HepG2 (cell line): ENCODE results near the gene C6orf15. TPM values are rescaled to one million over a fixed set of nuclear protein-coding genes. Genes with fewer than 3 reads are reported as not detected.
A peak's percentile ranks its signal among the peaks of the same experiment; 100 is the strongest.

Experiments
- BHLHE40 ChIP-seq: IDR thresholded peaks from 2 replicates; pipeline ENCODE4 v1.6.1; 2011; ENCODE audit warnings: low read length, improper control_type of control experiment
- BRD4 ChIP-seq: sonication (generic); formaldehyde crosslinking; IDR thresholded peaks from 2 replicates; pipeline ENCODE4 v1.4.0; 2020; ENCODE audit warnings: missing genetic modification reagents
- DNMT3B ChIP-seq: conservative IDR thresholded peaks from 2 replicates; pipeline ENCODE4 v1.6.1; 2016; ENCODE audit warnings: missing biosample characterization, control low read depth
- GTF3A ChIP-seq: sonication (generic); formaldehyde crosslinking; conservative IDR thresholded peaks from 2 replicates; pipeline ENCODE4 v1.4.0; 2020; ENCODE audit warnings: mild to moderate bottlenecking, missing genetic modification reagents
- HMGA1 ChIP-seq: sonication (generic); formaldehyde crosslinking; conservative IDR thresholded peaks from 2 replicates; pipeline ENCODE4 v1.4.0; 2020; ENCODE audit warnings: missing genetic modification reagents
- KDM5A ChIP-seq: fragments of 200-600 bp; sonication (generic); IDR thresholded peaks from 2 replicates; pipeline ENCODE4 v1.7.0; 2018; ENCODE audit warnings: antibody characterized with exemption, mild to moderate bottlenecking, low read length, borderline replicate concordance
- KLF16 ChIP-seq, 2 experiments: sonication (generic) in 1 of 2; formaldehyde crosslinking in 1 of 2; IDR thresholded peaks; 2 replicates each; pipeline versions ENCODE4 v1.6.1 to v1.8.0; 2016 to 2023; ENCODE audit warnings: missing genetic modification reagents in 2 of 2, missing compliant biosample characterization in 1 of 2
- MTF1 ChIP-seq: sonication (generic); formaldehyde crosslinking; IDR thresholded peaks from 2 replicates; pipeline ENCODE4 v1.5.0; 2020; ENCODE audit warnings: missing genetic modification reagents
- RELA ChIP-seq: sonication (generic); formaldehyde crosslinking; IDR thresholded peaks from 2 replicates; pipeline ENCODE4 v1.4.0; 2020; ENCODE audit warnings: missing genetic modification reagents
- RFXANK ChIP-seq: IDR thresholded peaks from 2 replicates; pipeline ENCODE4 v1.6.1; 2016
- SMAD3 ChIP-seq: sonication (generic); formaldehyde crosslinking; IDR thresholded peaks from 2 replicates; pipeline ENCODE4 v1.4.0; 2020; ENCODE audit warnings: missing genetic modification reagents
- ZNF274 ChIP-seq: sonication (generic); formaldehyde crosslinking; IDR thresholded peaks from 2 replicates; pipeline ENCODE4 v1.5.1; 2020; ENCODE audit warnings: mild to moderate bottlenecking, missing genetic modification reagents
- ZNF30 ChIP-seq: sonication (generic); formaldehyde crosslinking; IDR thresholded peaks from 2 replicates; pipeline ENCODE4 v1.5.0; 2020; ENCODE audit warnings: mild to moderate bottlenecking, missing genetic modification reagents
- ZNF564 ChIP-seq: sonication (generic); formaldehyde crosslinking; IDR thresholded peaks from 2 replicates; pipeline ENCODE4 v1.8.1; 2023; ENCODE audit warnings: mild to moderate bottlenecking, missing genetic modification reagents
- ZNF674 ChIP-seq: sonication (generic); formaldehyde crosslinking; IDR thresholded peaks from 2 replicates; pipeline ENCODE4 v1.5.0; 2020; ENCODE audit warnings: low read depth, mild to moderate bottlenecking, missing genetic modification reagents
- ZNF83 ChIP-seq: sonication (generic); formaldehyde crosslinking; IDR thresholded peaks from 2 replicates; pipeline ENCODE4 v1.4.0; 2020; ENCODE audit warnings: missing genetic modification reagents, mild to moderate bottlenecking, borderline replicate concordance
- polyA plus RNA-seq, 8 experiments: library from polyadenylated mRNA; depleted of rRNA in 3 of 8; stranded (reverse) in 7 of 8; unstranded in 1 of 8; fragments of >200 nt; fragmentation: Illumina TruSeq in 4 of 8; extraction: Trizol in 4 of 8; gene quantifications; 2 replicates each; pipeline versions ENCODE4 v1.2.1 to v1.2.3, GENCODE V29; 2011 to 2016; ENCODE audit warnings: low read depth in 4 of 8, missing spikeins in 1 of 8, mixed read lengths in 1 of 8; ENCODE audit not compliant: insufficient read depth in 1 of 8
- total RNA-seq, 5 experiments: library from RNA; depleted of rRNA; stranded (reverse); fragments of >200 nt; fragmentation: Illumina TruSeq; extraction: Trizol; gene quantifications; 2 replicates each; pipeline ENCODE4 v1.2.3, GENCODE V29; 2016; ENCODE audit warnings: low read depth in 1 of 5
- TF ChIP-seq, protein P1 (sequence below): sonication (generic); formaldehyde crosslinking; IDR thresholded peaks from 2 replicates; pipeline ENCODE4 v1.4.0; 2020; ENCODE audit warnings: mild to moderate bottlenecking, missing genetic modification reagents
- TF ChIP-seq, protein P2 (sequence below): sonication (generic); formaldehyde crosslinking; IDR thresholded peaks from 2 replicates; pipeline ENCODE4 v1.5.0; 2020; ENCODE audit warnings: mild to moderate bottlenecking, low read depth, missing genetic modification reagents, borderline replicate concordance
- TF ChIP-seq, protein P3 (sequence below): sonication (generic); formaldehyde crosslinking; IDR thresholded peaks from 2 replicates; pipeline ENCODE4 v1.5.1; 2020; ENCODE audit warnings: mild to moderate bottlenecking, missing genetic modification reagents, moderate library complexity
- TF ChIP-seq, protein P4 (sequence below): IDR thresholded peaks from 2 replicates; pipeline ENCODE4 v1.6.1; 2012; ENCODE audit warnings: low read depth, low read length, improper control_type of control experiment
- TF ChIP-seq, protein P5 (sequence below): sonication (generic); formaldehyde crosslinking; IDR thresholded peaks from 2 replicates; pipeline ENCODE4 v1.4.0; 2020; ENCODE audit warnings: missing genetic modification reagents
- TF ChIP-seq, protein P6 (sequence below): sonication (generic); formaldehyde crosslinking; IDR thresholded peaks from 2 replicates; pipeline ENCODE4 v1.5.0; 2020; ENCODE audit warnings: missing genetic modification reagents

C6orf15 gene
- total and polyA plus RNA-seq, 2 of the 13 experiments (the other 11 are each of a cell fraction or from before 2014, with no cell fraction given): not detected

DNA sequence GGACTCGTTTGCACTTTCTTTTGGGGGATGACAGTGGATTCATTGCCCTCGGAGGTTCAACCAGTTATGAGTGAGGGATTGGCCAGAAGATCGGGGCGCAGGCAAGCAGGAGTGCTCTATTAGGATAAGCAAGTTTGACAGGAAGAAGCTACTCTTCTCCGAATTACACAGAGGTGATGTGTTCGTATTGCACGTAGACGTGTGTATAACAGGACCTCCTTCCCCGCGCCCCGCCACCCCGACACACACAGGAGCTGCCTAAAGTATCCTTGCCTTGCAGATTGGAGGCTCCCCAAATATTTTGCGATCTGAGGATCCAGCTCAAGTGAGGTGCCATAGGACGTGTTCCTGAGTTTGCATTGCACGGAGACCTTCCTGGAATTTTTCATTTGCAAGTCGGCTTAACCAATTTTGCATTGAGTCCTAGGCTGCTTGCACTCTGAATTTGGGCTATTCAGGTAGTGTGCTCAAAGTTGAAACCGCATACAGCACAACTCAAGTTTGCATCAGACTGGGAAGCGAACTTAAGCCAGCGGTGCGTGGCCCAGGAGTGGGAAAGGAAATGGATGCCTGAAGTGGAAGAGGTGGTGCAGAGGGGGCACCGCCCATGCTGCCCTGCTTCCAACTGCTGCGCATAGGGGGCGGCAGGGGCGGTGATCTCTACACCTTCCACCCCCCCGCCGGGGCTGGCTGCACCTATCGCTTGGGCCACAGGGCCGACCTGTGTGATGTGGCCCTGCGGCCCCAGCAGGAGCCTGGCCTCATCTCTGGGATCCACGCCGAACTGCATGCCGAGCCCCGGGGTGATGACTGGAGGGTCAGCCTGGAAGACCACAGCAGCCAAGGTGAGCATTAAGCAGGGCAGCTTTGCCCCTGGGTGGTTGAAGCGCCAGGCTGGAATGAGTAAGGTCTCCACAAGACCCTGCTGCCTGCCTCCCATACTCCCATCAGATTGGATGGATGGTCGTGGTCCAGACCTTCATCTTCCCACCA, 46.8 kb upstream of the C6orf15 start (continued):
- TF ChIP-seq, protein P1, sequence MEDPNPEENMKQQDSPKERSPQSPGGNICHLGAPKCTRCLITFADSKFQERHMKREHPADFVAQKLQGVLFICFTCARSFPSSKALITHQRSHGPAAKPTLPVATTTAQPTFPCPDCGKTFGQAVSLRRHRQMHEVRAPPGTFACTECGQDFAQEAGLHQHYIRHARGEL (CRISPR knock-in tag): no peak
- TF ChIP-seq BRD4 (CRISPR knock-in tag): 0 out of 2 replicates have a peak, but pooled peaks have one; percentile 48
- TF ChIP-seq ZNF30: peak; percentile 66; the same call in 1 of the 2 replicates
- TF ChIP-seq ZNF83 (CRISPR knock-in tag): no peak
- TF ChIP-seq ZNF564 (CRISPR knock-in tag): 0 out of 2 replicates have a peak, but pooled peaks have one; percentile 39
- no peak for TF ChIP-seq RFXANK (CRISPR knock-in tag)
- TF ChIP-seq, protein P2, sequence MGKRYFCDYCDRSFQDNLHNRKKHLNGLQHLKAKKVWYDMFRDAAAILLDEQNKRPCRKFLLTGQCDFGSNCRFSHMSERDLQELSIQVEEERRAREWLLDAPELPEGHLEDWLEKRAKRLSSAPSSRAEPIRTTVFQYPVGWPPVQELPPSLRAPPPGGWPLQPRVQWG (CRISPR knock-in tag): no peak
- no peak for TF ChIP-seq SMAD3
- TF ChIP-seq ZNF674 (CRISPR knock-in tag): no peak
- 0 out of 2 replicates have a peak, but pooled peaks have one; percentile 8 for TF ChIP-seq KDM5A
- TF ChIP-seq GTF3A (CRISPR knock-in tag): no peak
- TF ChIP-seq, protein P3, sequence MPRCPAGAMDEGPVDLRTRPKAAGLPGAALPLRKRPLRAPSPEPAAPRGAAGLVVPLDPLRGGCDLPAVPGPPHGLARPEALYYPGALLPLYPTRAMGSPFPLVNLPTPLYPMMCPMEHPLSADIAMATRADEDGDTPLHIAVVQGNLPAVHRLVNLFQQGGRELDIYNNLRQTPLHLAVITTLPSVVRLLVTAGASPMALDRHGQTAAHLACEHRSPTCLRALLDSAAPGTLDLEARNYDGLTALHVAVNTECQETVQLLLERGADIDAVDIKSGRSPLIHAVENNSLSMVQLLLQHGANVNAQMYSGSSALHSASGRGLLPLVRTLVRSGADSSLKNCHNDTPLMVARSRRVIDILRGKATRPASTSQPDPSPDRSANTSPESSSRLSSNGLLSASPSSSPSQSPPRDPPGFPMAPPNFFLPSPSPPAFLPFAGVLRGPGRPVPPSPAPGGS (CRISPR knock-in tag): no peak
- no peak for TF ChIP-seq DNMT3B (CRISPR knock-in tag)
- no peak for TF ChIP-seq ZNF274 (CRISPR knock-in tag)
- TF ChIP-seq MTF1: no peak
- TF ChIP-seq, protein P4, sequence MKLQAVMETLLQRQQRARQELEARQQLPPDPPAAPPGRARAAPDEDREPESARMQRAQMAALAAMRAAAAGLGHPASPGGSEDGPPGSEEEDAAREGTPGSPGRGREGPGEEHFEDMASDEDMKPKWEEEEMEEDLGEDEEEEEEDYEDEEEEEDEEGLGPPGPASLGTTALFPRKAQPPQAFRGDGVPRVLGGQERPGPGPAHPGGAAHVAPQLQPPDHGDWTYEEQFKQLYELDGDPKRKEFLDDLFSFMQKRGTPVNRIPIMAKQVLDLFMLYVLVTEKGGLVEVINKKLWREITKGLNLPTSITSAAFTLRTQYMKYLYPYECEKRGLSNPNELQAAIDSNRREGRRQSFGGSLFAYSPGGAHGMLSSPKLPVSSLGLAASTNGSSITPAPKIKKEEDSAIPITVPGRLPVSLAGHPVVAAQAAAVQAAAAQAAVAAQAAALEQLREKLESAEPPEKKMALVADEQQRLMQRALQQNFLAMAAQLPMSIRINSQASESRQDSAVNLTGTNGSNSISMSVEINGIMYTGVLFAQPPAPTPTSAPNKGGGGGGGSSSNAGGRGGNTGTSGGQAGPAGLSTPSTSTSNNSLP: no peak
- TF ChIP-seq, protein P5, sequence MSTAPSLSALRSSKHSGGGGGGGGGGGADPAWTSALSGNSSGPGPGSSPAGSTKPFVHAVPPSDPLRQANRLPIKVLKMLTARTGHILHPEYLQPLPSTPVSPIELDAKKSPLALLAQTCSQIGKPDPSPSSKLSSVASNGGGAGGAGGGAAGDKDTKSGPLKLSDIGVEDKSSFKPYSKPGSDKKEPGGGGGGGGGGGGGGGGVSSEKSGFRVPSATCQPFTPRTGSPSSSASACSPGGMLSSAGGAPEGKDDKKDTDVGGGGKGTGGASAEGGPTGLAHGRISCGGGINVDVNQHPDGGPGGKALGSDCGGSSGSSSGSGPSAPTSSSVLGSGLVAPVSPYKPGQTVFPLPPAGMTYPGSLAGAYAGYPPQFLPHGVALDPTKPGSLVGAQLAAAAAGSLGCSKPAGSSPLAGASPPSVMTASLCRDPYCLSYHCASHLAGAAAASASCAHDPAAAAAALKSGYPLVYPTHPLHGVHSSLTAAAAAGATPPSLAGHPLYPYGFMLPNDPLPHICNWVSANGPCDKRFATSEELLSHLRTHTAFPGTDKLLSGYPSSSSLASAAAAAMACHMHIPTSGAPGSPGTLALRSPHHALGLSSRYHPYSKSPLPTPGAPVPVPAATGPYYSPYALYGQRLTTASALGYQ (CRISPR knock-in tag): no peak
- no peak for TF ChIP-seq RELA (CRISPR knock-in tag)
- TF ChIP-seq, protein P6, sequence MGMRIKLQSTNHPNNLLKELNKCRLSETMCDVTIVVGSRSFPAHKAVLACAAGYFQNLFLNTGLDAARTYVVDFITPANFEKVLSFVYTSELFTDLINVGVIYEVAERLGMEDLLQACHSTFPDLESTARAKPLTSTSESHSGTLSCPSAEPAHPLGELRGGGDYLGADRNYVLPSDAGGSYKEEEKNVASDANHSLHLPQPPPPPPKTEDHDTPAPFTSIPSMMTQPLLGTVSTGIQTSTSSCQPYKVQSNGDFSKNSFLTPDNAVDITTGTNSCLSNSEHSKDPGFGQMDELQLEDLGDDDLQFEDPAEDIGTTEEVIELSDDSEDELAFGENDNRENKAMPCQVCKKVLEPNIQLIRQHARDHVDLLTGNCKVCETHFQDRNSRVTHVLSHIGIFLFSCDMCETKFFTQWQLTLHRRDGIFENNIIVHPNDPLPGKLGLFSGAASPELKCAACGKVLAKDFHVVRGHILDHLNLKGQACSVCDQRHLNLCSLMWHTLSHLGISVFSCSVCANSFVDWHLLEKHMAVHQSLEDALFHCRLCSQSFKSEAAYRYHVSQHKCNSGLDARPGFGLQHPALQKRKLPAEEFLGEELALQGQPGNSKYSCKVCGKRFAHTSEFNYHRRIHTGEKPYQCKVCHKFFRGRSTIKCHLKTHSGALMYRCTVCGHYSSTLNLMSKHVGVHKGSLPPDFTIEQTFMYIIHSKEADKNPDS (CRISPR knock-in tag): no peak
- TF ChIP-seq KLF16 (CRISPR knock-in tag; IDR thresholded peaks at IDR 0.05): 0 out of 4 replicates have a peak, but pooled peaks of 1 of the 2 experiments have one; percentile 22
- TF ChIP-seq BHLHE40: no peak
- TF ChIP-seq HMGA1 (CRISPR knock-in tag): no peak
